ENCODE data around the gene ADGRD1. TPM values are rescaled to one million over a fixed set of nuclear protein-coding genes. Genes with fewer than 3 reads are reported as not detected.

The ADGRD1 gene
- total and polyA plus RNA-seq, 2 of the 8 experiments (the other 6 are each of a cell fraction or from before 2014, with no cell fraction given), result 0.36 to 0.48 TPM

- no peak overlapping the region for H2BK120ac ChIP-seq (replicated peaks; ENCODE audit: low read depth, low read length)
- DNase-seq (ENCODE audit: low read depth in 1 of 2, low spot score in 2 of 2) (no peak), FAIRE-seq (no peak)
- H3K9ac ChIP-seq (replicated peaks in 1 of 4; ENCODE audit: extremely low read depth in 1 of 4, low read depth in 3 of 4, low read length in 3 of 4), result no peak overlapping the region
- no peak overlapping the region for H2BK20ac ChIP-seq (ENCODE audit: low read length)
- 90% methylated on average over 6 of the region's 6 CpGs; no CpG with 5 or more reads in 1 of the 2 experiments for WGBS, 2 experiments (ENCODE audit: extremely low coverage in 1 of 2, insufficient coverage in 1 of 2, insufficient read length in 1 of 2, insufficient replicate concordance in 2 of 2, low coverage in 1 of 2, low lambda C conversion rate in 2 of 2, missing lambda C conversion rate in 1 of 2)
- H3K4ac ChIP-seq (replicated peaks; ENCODE audit: insufficient read length, low read depth, low read length), result no peak overlapping the region
- H3K36me3 ChIP-seq (ENCODE audit: control insufficient read depth in 2 of 4, insufficient read depth in 4 of 4, low read length in 3 of 4), result no peaks in the 10 kb centered on the region
- no peak overlapping the region for H3K23ac ChIP-seq (ENCODE audit: insufficient read length)
- H3K14ac ChIP-seq (ENCODE audit: insufficient read length), result no peak overlapping the region
- H3K27ac ChIP-seq (ENCODE audit: low read depth, low read length), result no peak overlapping the region
- H3K23me2 ChIP-seq (ENCODE audit: low read depth, low read length), result no peaks in the 10 kb centered on the region
- no peaks in the 10 kb centered on the region for H3K27me3 ChIP-seq (replicated peaks in 1 of 4; ENCODE audit: control insufficient read depth in 3 of 4, extremely low read depth in 1 of 4, insufficient read depth in 3 of 4, low read length in 3 of 4)
- no peak overlapping the region for H2BK12ac ChIP-seq (ENCODE audit: low read depth, low read length)
- H2BK15ac ChIP-seq (ENCODE audit: low read length), result no peak overlapping the region
- H3K79me2 ChIP-seq (ENCODE audit: control insufficient read depth in 1 of 2, insufficient read depth in 2 of 2, low read length in 2 of 2), result no peaks in the 10 kb centered on the region
- H4K8ac ChIP-seq (ENCODE audit: extremely low read depth, insufficient read depth, low read length), result no peak overlapping the region
- H3K4me2 ChIP-seq (ENCODE audit: insufficient read depth in 1 of 2, low read depth in 2 of 2, low read length in 2 of 2), result no peak overlapping the region
- no peak overlapping the region for H3K18ac ChIP-seq (ENCODE audit: extremely low read depth, low read length)
- H2AK5ac ChIP-seq (ENCODE audit: low read depth, low read length), result no peak overlapping the region
- POLR2A ChIA-PET (ENCODE audit: partially characterized antibody), result no interaction called here
- H3K4me1 ChIP-seq (replicated peaks in 1 of 4; ENCODE audit: control insufficient read depth in 3 of 4, insufficient read depth in 4 of 4, low read length in 3 of 4), result no peaks in the 10 kb centered on the region
- H3K56ac ChIP-seq (replicated peaks; ENCODE audit: insufficient read length, low read depth, low read length), result no peak overlapping the region
- H4K5ac ChIP-seq (ENCODE audit: insufficient read length, low read depth, low read length), result no peak overlapping the region
- CTCF ChIA-PET (ENCODE audit: partially characterized antibody), result interaction anchor here (1.7 kb wide), 1 partner anchor 30 kb away, joined by 5 read pairs; no protein-coding TSS in a partner anchor
- H3K4me3 ChIP-seq (ENCODE audit: extremely low read depth in 1 of 4, insufficient read depth in 2 of 4, low read depth in 3 of 4, low read length in 4 of 4), result no peak overlapping the region
- H2BK5ac ChIP-seq (ENCODE audit: low read depth, low read length), result no peak overlapping the region
- no peaks in the 10 kb centered on the region for H3K79me1 ChIP-seq (ENCODE audit: low read depth, low read length)
- H4K20me1 ChIP-seq (replicated peaks in 1 of 2; ENCODE audit: control insufficient read depth in 1 of 2, insufficient read depth in 2 of 2, low read length in 2 of 2), result no peaks in the 10 kb centered on the region
- H4K91ac ChIP-seq (replicated peaks; ENCODE audit: insufficient read length, low read length), result no peak overlapping the region
- peaks cover 3 to 4% of the 10 kb centered on the region in 2 experiments; a peak in 3 of 4 replicates for H3K9me3 ChIP-seq (ENCODE audit: insufficient read depth in 2 of 2, low read depth in 1 of 2, low read length in 1 of 2)
- no peak overlapping the region for H2AFZ ChIP-seq (ENCODE audit: low read length)
- no peak for TF ChIP-seq JUND (IDR thresholded peaks at IDR 0.05; ENCODE audit: low read length)
- no peak for TF ChIP-seq EP300 (IDR thresholded peaks at IDR 0.05; ENCODE audit: borderline replicate concordance in 1 of 2, low read depth in 2 of 2, low read length in 2 of 2)
- no peak for TF ChIP-seq BACH1 (IDR thresholded peaks at IDR 0.05; ENCODE audit: low read length)
- no peak for TF ChIP-seq KDM5A (IDR thresholded peaks at IDR 0.05; ENCODE audit: low read length)
- no peak for TF ChIP-seq SIX5 (IDR thresholded peaks at IDR 0.05; ENCODE audit: low read depth, low read length)
Observed at GRCh38 chr12:131075194-131075593, 121.5 kb downstream of the ADGRD1 start.

Measured in H1 (cell line).